Fibroblast of lung (primary cell): Measurements from ENCODE around the gene TMEM117. TPM values are rescaled to one million over a fixed set of nuclear protein-coding genes. Genes with fewer than 3 reads are reported as not detected.

ENCODE experiments used
- DNase-seq, 2 donors: peaks; one replicate each; pipeline versions ENCODE4 v3.0.0 to v3.0.0-alpha.2; 2010; ENCODE audit warnings: low read depth in 2 of 2
- H2AFZ ChIP-seq: 2 replicates; pipeline ENCODE4 v1.5.1; 2012; ENCODE audit warnings: low read length, control low read depth, inconsistent platforms
- H3K27ac ChIP-seq: 2 replicates; pipeline ENCODE4 v1.5.1; 2011; ENCODE audit warnings: low read length, control low read depth; ENCODE audit not compliant: insufficient read depth
- H3K27me3 ChIP-seq: 2 replicates; pipeline ENCODE4 v1.5.1; 2011; ENCODE audit warnings: mild to moderate bottlenecking, low read length; ENCODE audit not compliant: control insufficient read depth, insufficient read depth
- H3K36me3 ChIP-seq: 2 replicates; pipeline ENCODE4 v1.5.1; 2011; ENCODE audit warnings: low read length; ENCODE audit not compliant: control insufficient read depth, insufficient read depth
- H3K4me1 ChIP-seq: 2 replicates; pipeline ENCODE4 v1.5.1; 2011; ENCODE audit warnings: low read length; ENCODE audit not compliant: control insufficient read depth, insufficient read depth; ENCODE audit errors: extremely low read depth
- H3K4me2 ChIP-seq: 2 replicates; pipeline ENCODE4 v1.5.1; 2011; ENCODE audit warnings: low read length, control low read depth; ENCODE audit not compliant: insufficient read depth; ENCODE audit errors: extremely low read depth
- H3K4me3 ChIP-seq, 4 experiments: fragments of 200-600 bp in 1 of 4; sonication (generic) in 1 of 4; replicated peaks in 1 of 4; 2 replicates each; pipeline ENCODE4 v1.5.1; 2011 to 2016; ENCODE audit warnings: low read length in 4 of 4, low read depth in 3 of 4, mild to moderate bottlenecking in 3 of 4, control low read depth in 2 of 4, inconsistent platforms in 1 of 4, mixed read lengths in 1 of 4; ENCODE audit not compliant: insufficient read depth in 1 of 4; ENCODE audit errors: control extremely low read depth in 1 of 4
- H3K79me2 ChIP-seq: 2 replicates; pipeline ENCODE4 v1.5.1; 2012; ENCODE audit warnings: mild to moderate bottlenecking, low read length, inconsistent platforms; ENCODE audit not compliant: control insufficient read depth, insufficient read depth
- H3K9ac ChIP-seq: 2 replicates; pipeline ENCODE4 v1.5.1; 2011; ENCODE audit warnings: mild to moderate bottlenecking, low read length, control low read depth; ENCODE audit not compliant: insufficient read depth
- H3K9me3 ChIP-seq: 2 replicates; pipeline ENCODE4 v1.5.1; 2012; ENCODE audit warnings: low read depth, low read length; ENCODE audit not compliant: control insufficient read depth, insufficient read depth
- H4K20me1 ChIP-seq: 2 replicates; pipeline ENCODE4 v1.5.1; 2011; ENCODE audit warnings: low read length; ENCODE audit not compliant: control insufficient read depth, insufficient read depth; ENCODE audit errors: extremely low read depth
- CTCF ChIP-seq, 2 donors: IDR thresholded peaks in 1 of 2; conservative IDR thresholded peaks in 1 of 2; 1 replicate in 1 of 2; 2 replicates in 1 of 2; pipeline ENCODE4 v1.5.1; 2011 to 2012; ENCODE audit warnings: low read length in 2 of 2, control low read depth in 1 of 2, inconsistent platforms in 1 of 2, low read depth in 1 of 2, mild to moderate bottlenecking in 1 of 2
- EZH2 ChIP-seq: IDR thresholded peaks from 2 replicates; pipeline ENCODE4 v1.5.1; 2012; ENCODE audit warnings: low read length, control low read depth, mild to moderate bottlenecking; ENCODE audit errors: missing control alignments
- polyA plus RNA-seq, 2 donors: library from polyadenylated mRNA; depleted of rRNA in 1 of 2; stranded (reverse) in 1 of 2; unstranded in 1 of 2; fragments of >200 nt; gene quantifications; 2 replicates each; pipeline ENCODE4 v1.2.1, GENCODE V29; 2011 to 2012; ENCODE audit warnings: missing spikeins in 1 of 2
- total RNA-seq: library from RNA; depleted of rRNA; stranded (reverse); fragments of >200 nt; gene quantifications from 2 replicates; pipeline ENCODE4 v1.2.1, GENCODE V29; 2014

Gene TMEM117
- total and polyA plus RNA-seq, 2 donors (not counting 1 experiment from before 2014, with no cell fraction given): 7.6 to 7.8 TPM

DNA sequence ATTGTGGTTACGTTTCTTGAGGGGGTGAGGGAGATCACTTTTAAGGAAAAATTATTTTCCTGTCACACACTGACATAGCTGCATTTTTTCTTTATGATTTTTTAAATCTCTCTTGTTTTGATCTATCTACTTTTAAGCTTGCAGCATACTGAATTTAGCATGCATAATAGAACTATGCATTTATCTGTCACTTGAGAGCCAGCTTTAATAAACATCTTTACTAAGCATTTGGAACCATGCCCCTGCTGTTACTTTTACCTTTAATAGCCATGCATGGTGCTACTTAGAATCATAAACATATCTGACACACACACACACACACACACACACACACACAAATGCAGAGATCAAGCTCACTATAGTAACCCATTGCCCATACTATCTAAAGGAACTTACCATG is 554.0 kb downstream of the TMEM117 start:
- DNase-seq: no peak
- Histone ChIP-seq H3K79me2 (no peaks in the 10 kb centered on the region), H3K27me3 (no peaks in the 10 kb centered on the region), H3K4me1 (no peaks in the 10 kb centered on the region), H3K9ac (no peak overlapping the region), H3K4me2 (no peak overlapping the region), H3K4me3 (no peak overlapping the region), H4K20me1 (no peaks in the 10 kb centered on the region), H2AFZ (no peak overlapping the region), H3K27ac (no peak overlapping the region), H3K36me3 (no peaks in the 10 kb centered on the region), H3K9me3 (no peaks in the 10 kb centered on the region)
- no peak for TF ChIP-seq EZH2
- no peak for TF ChIP-seq CTCF (conservative IDR thresholded peaks at IDR 0.05 in 1 of 2, IDR thresholded peaks at IDR 0.05 in 1 of 2; ENCODE audit: low read depth in 1 of 2, low read length in 2 of 2)

DNA sequence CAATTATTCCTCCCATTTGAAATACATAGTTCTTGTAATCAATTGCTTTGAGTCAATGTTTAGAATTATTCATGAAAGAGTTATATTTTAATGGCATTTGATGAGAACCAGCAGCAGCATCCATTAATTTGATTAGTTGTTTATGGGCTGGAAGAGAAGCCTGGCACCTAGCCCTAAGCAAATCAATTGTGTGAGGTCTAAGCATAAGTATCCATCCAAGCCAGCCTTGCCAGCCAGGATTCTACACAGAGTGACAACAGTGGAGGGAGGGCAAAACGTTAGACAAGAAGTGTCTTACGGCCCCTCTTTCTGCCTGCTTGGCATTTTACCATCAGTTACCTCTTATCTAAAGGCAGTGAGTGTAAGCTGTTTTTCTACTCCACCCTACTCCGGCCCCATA is 561.8 kb downstream of the TMEM117 start:
- H4K20me1 ChIP-seq: no peaks in the 10 kb centered on the region
- H3K27me3 ChIP-seq: no peaks in the 10 kb centered on the region
- no peaks in the 10 kb centered on the region for H3K36me3 ChIP-seq
- no peaks in the 10 kb centered on the region for H3K9me3 ChIP-seq
- no peaks in the 10 kb centered on the region for H3K4me1 ChIP-seq
- no peak overlapping the region for H3K27ac ChIP-seq
- H2AFZ ChIP-seq: no peak overlapping the region
- H3K9ac ChIP-seq: no peak overlapping the region
- no peak for DNase-seq
- H3K4me2 ChIP-seq: no peak overlapping the region
- no peak overlapping the region for H3K4me3 ChIP-seq
- H3K79me2 ChIP-seq: no peaks in the 10 kb centered on the region
- TF ChIP-seq EZH2 (no peak), CTCF (conservative IDR thresholded peaks at IDR 0.05 in 1 of 2, IDR thresholded peaks at IDR 0.05 in 1 of 2; ENCODE audit: low read depth in 1 of 2, low read length in 2 of 2) (no peak)

- no peaks in the 10 kb centered on the region for H3K36me3 ChIP-seq
- H3K4me2 ChIP-seq: no peak overlapping the region
- no peak for DNase-seq
- no peaks in the 10 kb centered on the region for H3K27me3 ChIP-seq
- H3K9me3 ChIP-seq: no peaks in the 10 kb centered on the region
- H2AFZ ChIP-seq: no peak overlapping the region
- TF ChIP-seq CTCF (conservative IDR thresholded peaks at IDR 0.05 in 1 of 2, IDR thresholded peaks at IDR 0.05 in 1 of 2; ENCODE audit: low read depth in 1 of 2, low read length in 2 of 2): no peak
- TF ChIP-seq EZH2: no peak
- H3K4me3 ChIP-seq: no peak overlapping the region
- H4K20me1 ChIP-seq: no peaks in the 10 kb centered on the region
- no peaks in the 10 kb centered on the region for H3K79me2 ChIP-seq
- no peaks in the 10 kb centered on the region for H3K4me1 ChIP-seq
- no peak overlapping the region for H3K27ac ChIP-seq
- no peak overlapping the region for H3K9ac ChIP-seq
Observed at GRCh38 chr12:44403185-44403584, 567.3 kb downstream of the TMEM117 start.
